ENCODE data around the gene CRTAC1.

CRTAC1 gene

GRCh38 chr10:97964748-97965147 lies 65.7 kb downstream of the CRTAC1 start:
- no peak for DNase-seq

GRCh38 chr10:97961945-97962344 lies 68.5 kb downstream of the CRTAC1 start:
- no peak for DNase-seq

GRCh38 chr10:97960269-97961056 lies 70.0 kb downstream of the CRTAC1 start:
- DNase-seq: no peak

- no peak for DNase-seq
Observed at GRCh38 chr10:97949462-97949861, 81.0 kb downstream of the CRTAC1 start.

- DNase-seq: no peak
Observed at GRCh38 chr10:97948822-97949221, 81.6 kb downstream of the CRTAC1 start.

GRCh38 chr10:97944772-97945171 lies 85.6 kb downstream of the CRTAC1 start:
- no peak for DNase-seq

- no peak for DNase-seq
Observed at GRCh38 chr10:97943294-97943693, 87.1 kb downstream of the CRTAC1 start.

GRCh38 chr10:97940534-97940933 lies 89.9 kb downstream of the CRTAC1 start:
- DNase-seq: no peak

- DNase-seq: no peak
Observed at GRCh38 chr10:97939446-97939990, 90.9 kb downstream of the CRTAC1 start.

- DNase-seq: no peak
Observed at GRCh38 chr10:97937928-97938327, 92.5 kb downstream of the CRTAC1 start.

- DNase-seq: no peak
Observed at GRCh38 chr10:97937054-97937453, 93.4 kb downstream of the CRTAC1 start.

GRCh38 chr10:97936126-97936525 lies 94.3 kb downstream of the CRTAC1 start:
- no peak for DNase-seq

GRCh38 chr10:97932932-97933530 lies 97.4 kb downstream of the CRTAC1 start:
- no peak for DNase-seq

GRCh38 chr10:97931041-97931440 lies 99.4 kb downstream of the CRTAC1 start:
- DNase-seq: no peak

- DNase-seq: no peak
Observed at GRCh38 chr10:97928897-97929296, 101.5 kb downstream of the CRTAC1 start.

- no peak for DNase-seq
Observed at GRCh38 chr10:97927622-97928021, 102.8 kb downstream of the CRTAC1 start.

GRCh38 chr10:97926055-97926454 lies 104.4 kb downstream of the CRTAC1 start:
- no peak for DNase-seq

- no peak for DNase-seq
Observed at GRCh38 chr10:97925308-97925938, 105.0 kb downstream of the CRTAC1 start.

- no peak for DNase-seq
Observed at GRCh38 chr10:97924678-97925077, 105.7 kb downstream of the CRTAC1 start.

GRCh38 chr10:97923476-97923875 lies 106.9 kb downstream of the CRTAC1 start:
- DNase-seq: no peak

- no peak for DNase-seq
Observed at GRCh38 chr10:97923057-97923456, 107.4 kb downstream of the CRTAC1 start.

GRCh38 chr10:97922022-97922758 lies 108.2 kb downstream of the CRTAC1 start:
- DNase-seq: no peak

GRCh38 chr10:97921581-97922021 lies 108.8 kb downstream of the CRTAC1 start:
- no peak for DNase-seq

Data from stimulated activated CD4-positive, alpha-beta T cell treated with anti-CD3 and anti-CD28 coated beads, Interleukin-2, amount 100 ng/mL, for 48 hours (primary cell).